Sigmoid colon (tissue), 7 donors: ENCODE results near the gene SEL1L. TPM values are rescaled to one million over a fixed set of nuclear protein-coding genes. Genes with fewer than 3 reads are reported as not detected.

Experiments
- DNase-seq: peaks from one replicate; pipeline ENCODE4 v3.0.0-alpha.2; 2019
- H3K27ac ChIP-seq, 4 donors: fragments of 200-600 bp; sonication (generic); one replicate each; pipeline ENCODE4 v1.5.1; 2016 to 2019; ENCODE audit warnings: mild to moderate bottlenecking in 1 of 4
- H3K27me3 ChIP-seq, 3 donors: fragments of 200-600 bp; sonication (generic); one replicate each; pipeline ENCODE4 v1.5.1; 2019; ENCODE audit warnings: mild to moderate bottlenecking in 1 of 3
- H3K36me3 ChIP-seq, 4 donors: fragments of 200-600 bp; sonication (generic); one replicate each; pipeline ENCODE4 v1.5.1; 2016 to 2019
- H3K4me1 ChIP-seq, 4 donors: fragments of 200-600 bp; sonication (generic); one replicate each; pipeline ENCODE4 v1.5.1; 2017 to 2019
- H3K4me3 ChIP-seq, 4 donors: fragments of 200-600 bp; sonication (generic); one replicate each; pipeline ENCODE4 v1.5.1; 2017 to 2019; ENCODE audit warnings: mild to moderate bottlenecking in 2 of 4, moderate library complexity in 1 of 4
- H3K9me3 ChIP-seq, 4 donors: fragments of 200-600 bp in 3 of 4; sonication (generic) in 3 of 4; one replicate each; pipeline versions ENCODE4 v1.5.1 to v1.6.1; 2013 to 2019
- CTCF ChIP-seq, 4 experiments: fragments of 450-650 bp in 3 of 4; fragments of 200-600 bp in 1 of 4; IDR thresholded peaks; one replicate each; pipeline ENCODE4 v1.5.1; 2016 to 2019; ENCODE audit warnings: antibody characterized with exemption in 4 of 4, mild to moderate bottlenecking in 3 of 4, moderate library complexity in 2 of 4
- EP300 ChIP-seq, 4 donors: sonication (generic); formaldehyde crosslinking; IDR thresholded peaks; one replicate each; pipeline ENCODE4 v1.6.1; 2017; ENCODE audit warnings: antibody characterized with exemption in 4 of 4
- POLR2A ChIP-seq, 2 donors: fragments of 450-650 bp; IDR thresholded peaks; one replicate each; pipeline ENCODE4 v1.6.1; 2016; ENCODE audit warnings: antibody characterized with exemption in 2 of 2, mild to moderate bottlenecking in 2 of 2, moderate library complexity in 2 of 2
- POLR2AphosphoS5 ChIP-seq, 4 donors: sonication (generic); formaldehyde crosslinking; IDR thresholded peaks; one replicate each; pipeline ENCODE4 v1.6.1; 2017; ENCODE audit warnings: antibody characterized with exemption in 4 of 4
- WGBS, 2 donors: extraction: QIAGEN DNeasy Blood & Tissue Kit; methylation state at CpG; one replicate each; pipeline ENCODE4 v1.1.7; 2013; 5-methylcytosine and 5-hydroxymethylcytosine counted together
- intact Hi-C: fragments of 100-400 bp; cut with DNase I; formaldehyde crosslinking; loops from one replicate; pipeline ENCODE4 v1.15.1; 2023
- polyA plus RNA-seq, 3 donors: library from polyadenylated mRNA; stranded (reverse); fragments of 200-250 nt; gene quantifications; one replicate each; pipeline ENCODE4 v1.2.3, GENCODE V29; 2013
- total RNA-seq, 4 donors: library from RNA; depleted of rRNA; stranded (reverse); fragments of >200 nt; gene quantifications; one replicate each; pipeline ENCODE4 v1.1.0, GENCODE V29; 2016
- donor health status: healthy with polysubstance abuse.
- donor health status: Bipolar disorder and iron deficiency.
- donor health status: healthy.

SEL1L gene
- total and polyA plus RNA-seq, 7 donors = 4.2 to 74.8 (median 52.0) TPM

GRCh38 chr14:81537193-81537592, 3.5 kb upstream of the SEL1L start:
- no peak for DNase-seq
- WGBS, 2 donors = 57 to 71% methylated on average over 2 of the region's 2 CpGs
- TF ChIP-seq CTCF (IDR thresholded peaks at IDR 0.05) = no peak
- TF ChIP-seq POLR2AphosphoS5 (IDR thresholded peaks at IDR 0.05) = no peak
- no peak for TF ChIP-seq POLR2A (IDR thresholded peaks at IDR 0.05)
- TF ChIP-seq EP300 (IDR thresholded peaks at IDR 0.05) = no peak
- intact Hi-C loops = loop anchor here (10.0 kb wide), 1 partner anchor 72 kb away; no protein-coding TSS in a partner anchor
- no peaks in the 10 kb centered on the region for H3K36me3 ChIP-seq
- peaks cover 0 to 4% (median 0%) of the 10 kb centered on the region in 4 donors for H3K9me3 ChIP-seq
- H3K4me3 ChIP-seq = no peak overlapping the region
- peaks cover 0 to 16% (median 9%) of the 10 kb centered on the region in 4 donors for H3K4me1 ChIP-seq
- H3K27ac ChIP-seq = no peak overlapping the region
- peaks cover 0 to 5% (median 0%) of the 10 kb centered on the region in 3 donors for H3K27me3 ChIP-seq

- Histone ChIP-seq H3K4me1 (peaks cover 0 to 25% (median 18%) of the 10 kb centered on the region in 4 donors), H3K9me3 (peaks cover 0 to 4% (median 0%) of the 10 kb centered on the region in 4 donors), H3K36me3 (no peaks in the 10 kb centered on the region), H3K4me3 (no peak overlapping the region), H3K27ac (no peak overlapping the region), H3K27me3 (peaks cover 0 to 5% (median 0%) of the 10 kb centered on the region in 3 donors)
- 50 to 53% methylated on average over 2 of the region's 2 CpGs for WGBS, 2 donors
- intact Hi-C loops = loop anchor here (10.0 kb wide), 1 partner anchor 72 kb away; no protein-coding TSS in a partner anchor
- TF ChIP-seq POLR2AphosphoS5 (IDR thresholded peaks at IDR 0.05) (no peak), EP300 (IDR thresholded peaks at IDR 0.05) (no peak), CTCF (IDR thresholded peaks at IDR 0.05) (no peak), POLR2A (IDR thresholded peaks at IDR 0.05) (no peak)
- no peak for DNase-seq
Measured at GRCh38 chr14:81536241-81536771, 2.7 kb upstream of the SEL1L start.

GRCh38 chr14:81535396-81536164, 1.9 kb upstream of the SEL1L start:
- H3K4me3 ChIP-seq = no peak overlapping the region
- peaks cover 0 to 3% (median 0%) of the 10 kb centered on the region in 3 donors for H3K27me3 ChIP-seq
- DNase-seq = no peak
- H3K9me3 ChIP-seq = peaks cover 0 to 4% (median 0%) of the 10 kb centered on the region in 4 donors
- H3K4me1 ChIP-seq = peaks cover 0 to 32% (median 23%) of the 10 kb centered on the region in 4 donors
- intact Hi-C loops = loop anchor here (10.0 kb wide), 1 partner anchor 71 kb away; no protein-coding TSS in a partner anchor
- no peak for TF ChIP-seq POLR2A (IDR thresholded peaks at IDR 0.05)
- no peak for TF ChIP-seq CTCF (IDR thresholded peaks at IDR 0.05)
- no peak for TF ChIP-seq POLR2AphosphoS5 (IDR thresholded peaks at IDR 0.05)
- no peak for TF ChIP-seq EP300 (IDR thresholded peaks at IDR 0.05)
- no peak overlapping the region for H3K27ac ChIP-seq
- no peaks in the 10 kb centered on the region for H3K36me3 ChIP-seq
- WGBS, 2 donors = 73 to 82% methylated on average over 3 of the region's 3 CpGs

- Histone ChIP-seq H3K27ac (peak overlapping the region in 2 of 4 donors; percentile 19 to 30), H3K4me1 (peaks cover 0 to 42% (median 31%) of the 10 kb centered on the region in 4 donors), H3K36me3 (no peaks in the 10 kb centered on the region), H3K9me3 (peaks cover 0 to 4% (median 0%) of the 10 kb centered on the region in 4 donors), H3K4me3 (no peak overlapping the region), H3K27me3 (no peaks in the 10 kb centered on the region)
- DNase-seq = no peak
- TF ChIP-seq EP300 (IDR thresholded peaks at IDR 0.05) (no peak), POLR2AphosphoS5 (IDR thresholded peaks at IDR 0.05) (no peak), POLR2A (IDR thresholded peaks at IDR 0.05) (no peak), CTCF (IDR thresholded peaks at IDR 0.05) (no peak)
- WGBS, 2 donors = 28 to 79% methylated on average over 8 of the region's 8 CpGs
- intact Hi-C loops = loop anchor here (5.0 to 10.0 kb wide), 2 partner anchors 70 to 312 kb away; partner anchors contain the start of gene GTF2A1
Measured at GRCh38 chr14:81534510-81535074, 939 bp upstream of the SEL1L start.
